Activated CD4-positive, alpha-beta memory T cell treated with anti-CD3 and anti-CD28 coated beads for 36 hours (primary cell): ENCODE results near the gene TSNAX. TPM values are rescaled to one million over a fixed set of nuclear protein-coding genes. Genes with fewer than 3 reads are reported as not detected.
A peak's percentile ranks its signal among the peaks of the same experiment; 100 is the strongest.

ENCODE experiments used
- CTCF ChIA-PET: fragments of 350-600 bp; sonication (Branson Sonifier 250); formaldehyde crosslinking; loops from one replicate; lab custom pipeline; 2021; ENCODE audit warnings: antibody characterized with exemption, inconsistent platforms; lab: Charles Lee
- POLR2A ChIA-PET: fragments of 350-600 bp; sonication (Branson Sonifier 250); formaldehyde crosslinking; loops from one replicate; lab custom pipeline; 2021; ENCODE audit warnings: antibody characterized with exemption; lab: Charles Lee
- DNase-seq: peaks from one replicate; pipeline ENCODE4 v3.0.0-alpha.2; 2020
- H3K27ac Mint-ChIP-seq: one replicate; pipeline ENCODE4 v1.8.0; 2021; ENCODE audit warnings: mixed read lengths
- H3K27me3 Mint-ChIP-seq: one replicate; pipeline ENCODE4 v1.8.0; 2021; ENCODE audit warnings: mixed read lengths
- H3K36me3 Mint-ChIP-seq: one replicate; pipeline ENCODE4 v1.8.0; 2021; ENCODE audit warnings: mixed read lengths
- H3K4me1 Mint-ChIP-seq: one replicate; pipeline ENCODE4 v1.8.0; 2021; ENCODE audit warnings: low read depth, mixed read lengths
- H3K4me3 Mint-ChIP-seq: one replicate; pipeline ENCODE4 v1.8.0; 2021; ENCODE audit warnings: mild to moderate bottlenecking, mixed read lengths
- H3K9me3 Mint-ChIP-seq: one replicate; pipeline ENCODE4 v1.8.0; 2021; ENCODE audit warnings: mixed read lengths
- intact Hi-C: fragments of 100-400 bp; cut with micrococcal nuclease; formaldehyde crosslinking; loops from one replicate; pipeline ENCODE4 v1.15.1; 2023
- total RNA-seq, 2 experiments: library from RNA; stranded (reverse); gene quantifications; one replicate each; pipeline ENCODE4 v1.2.3, GENCODE V29; 2021

The TSNAX gene
- total RNA-seq, 2 experiments from 2014 or later, result 36.4 to 36.5 TPM

- H3K4me3 Mint-ChIP-seq, result no peak overlapping the region
- H3K27me3 Mint-ChIP-seq, result no peaks in the 10 kb centered on the region
- CTCF ChIA-PET, result interaction anchor here (0.8 kb wide), 2 partner anchors 10 to 262 kb away, joined by 3 read pairs; no protein-coding TSS in a partner anchor
- no peaks in the 10 kb centered on the region for H3K9me3 Mint-ChIP-seq
- DNase-seq, result no peak
- H3K36me3 Mint-ChIP-seq, result no peaks in the 10 kb centered on the region
- H3K27ac Mint-ChIP-seq, result no peak overlapping the region
- POLR2A ChIA-PET, result no interaction called here
- intact Hi-C loops, result no loop called here
- peaks cover 11% of the 10 kb centered on the region for H3K4me1 Mint-ChIP-seq
Measured at GRCh38 chr1:231594749-231595148, 66.3 kb downstream of the TSNAX start.

- intact Hi-C loops, result no loop called here
- ChIA-PET POLR2A (no interaction called here), CTCF (no interaction called here)
- no peak overlapping the region for H3K4me3 Mint-ChIP-seq
- no peaks in the 10 kb centered on the region for H3K9me3 Mint-ChIP-seq
- peaks cover 11% of the 10 kb centered on the region for H3K4me1 Mint-ChIP-seq
- no peaks in the 10 kb centered on the region for H3K36me3 Mint-ChIP-seq
- H3K27ac Mint-ChIP-seq, result no peak overlapping the region
- no peak for DNase-seq
- H3K27me3 Mint-ChIP-seq, result no peaks in the 10 kb centered on the region
Measured at GRCh38 chr1:231596337-231596791, 67.9 kb downstream of the TSNAX start.

- H3K4me3 Mint-ChIP-seq, result no peak overlapping the region
- H3K36me3 Mint-ChIP-seq, result no peaks in the 10 kb centered on the region
- CTCF ChIA-PET, result interaction anchor here (1.3 to 1.5 kb wide), 2 partner anchors 241 to 245 kb away, joined by 3 to 9 read pairs; no protein-coding TSS in a partner anchor
- no peak for DNase-seq
- no peaks in the 10 kb centered on the region for H3K27me3 Mint-ChIP-seq
- peaks cover 11% of the 10 kb centered on the region for H3K4me1 Mint-ChIP-seq
- no peaks in the 10 kb centered on the region for H3K9me3 Mint-ChIP-seq
- POLR2A ChIA-PET, result no interaction called here
- no peak overlapping the region for H3K27ac Mint-ChIP-seq
- intact Hi-C loops, result no loop called here
Measured at GRCh38 chr1:231597971-231598370, 69.5 kb downstream of the TSNAX start.

- POLR2A ChIA-PET, result no interaction called here
- CTCF ChIA-PET, result interaction anchor here (0.9 to 2.2 kb wide), 3 partner anchors 10 to 285 kb away, joined by 4 to 6 read pairs (median 6); no protein-coding TSS in a partner anchor
- Mint-ChIP-seq H3K27ac (no peak overlapping the region), H3K9me3 (no peaks in the 10 kb centered on the region), H3K27me3 (no peaks in the 10 kb centered on the region), H3K4me1 (peaks cover 13% of the 10 kb centered on the region), H3K36me3 (no peaks in the 10 kb centered on the region), H3K4me3 (no peak overlapping the region)
- intact Hi-C loops, result loop anchor here (5.0 kb wide), 2 partner anchors 73 to 178 kb away; partner anchors contain the start of genes EGLN1 and TSNAX
- no peak for DNase-seq
Measured at GRCh38 chr1:231600458-231600976, 72.0 kb downstream of the TSNAX start.

- no peaks in the 10 kb centered on the region for H3K27me3 Mint-ChIP-seq
- CTCF ChIA-PET, result interaction anchor here (1.4 to 2.2 kb wide), 3 partner anchors 64 to 245 kb away, joined by 4 to 7 read pairs (median 6); no protein-coding TSS in a partner anchor
- no peaks in the 10 kb centered on the region for H3K9me3 Mint-ChIP-seq
- intact Hi-C loops, result loop anchor here (5.0 kb wide), 2 partner anchors 75 to 180 kb away; partner anchors contain the start of genes EGLN1 and TSNAX
- POLR2A ChIA-PET, result no interaction called here
- H3K4me3 Mint-ChIP-seq, result no peak overlapping the region
- no peak overlapping the region for H3K27ac Mint-ChIP-seq
- no peak for DNase-seq
- H3K36me3 Mint-ChIP-seq, result no peaks in the 10 kb centered on the region
- peaks cover 5% of the 10 kb centered on the region for H3K4me1 Mint-ChIP-seq
Measured at GRCh38 chr1:231601824-231602672, 73.6 kb downstream of the TSNAX start.

- ChIA-PET CTCF (interaction anchor here (0.8 to 1.8 kb wide), 6 partner anchors 65 to 287 kb away, joined by 3 to 10 read pairs (median 4); partner anchors contain the start of genes EXOC8 and SPRTN), POLR2A (no interaction called here)
- H3K9me3 Mint-ChIP-seq, result no peaks in the 10 kb centered on the region
- H3K4me3 Mint-ChIP-seq, result no peak overlapping the region
- peaks cover 5% of the 10 kb centered on the region for H3K4me1 Mint-ChIP-seq
- intact Hi-C loops, result loop anchor here (5.0 kb wide), 2 partner anchors 75 to 180 kb away; partner anchors contain the start of genes EGLN1 and TSNAX
- H3K27ac Mint-ChIP-seq, result no peak overlapping the region
- DNase-seq, result no peak
- H3K27me3 Mint-ChIP-seq, result no peaks in the 10 kb centered on the region
- H3K36me3 Mint-ChIP-seq, result no peaks in the 10 kb centered on the region
Measured at GRCh38 chr1:231602673-231602984, 74.2 kb downstream of the TSNAX start.

GRCh38 chr1:231603598-231604275, 75.3 kb downstream of the TSNAX start:
- intact Hi-C loops, result loop anchor here (1.0 to 5.0 kb wide), 4 partner anchors 76 to 288 kb away; partner anchors contain the start of genes EGLN1 and TSNAX
- Mint-ChIP-seq H3K4me3 (peak overlapping the region; percentile 84), H3K36me3 (no peaks in the 10 kb centered on the region), H3K4me1 (peaks cover 5% of the 10 kb centered on the region), H3K27me3 (no peaks in the 10 kb centered on the region), H3K9me3 (no peaks in the 10 kb centered on the region), H3K27ac (peak overlapping the region; percentile 66)
- peak; percentile 42 for DNase-seq
- ChIA-PET POLR2A (no interaction called here), CTCF (interaction anchor here (0.8 to 1.8 kb wide), 16 partner anchors 13 to 362 kb away, joined by 3 to 10 read pairs (median 4); partner anchors contain the start of genes EXOC8, GNPAT and SPRTN)

- Mint-ChIP-seq H3K4me3 (no peak overlapping the region), H3K27me3 (no peaks in the 10 kb centered on the region), H3K4me1 (peaks cover 5% of the 10 kb centered on the region), H3K36me3 (no peaks in the 10 kb centered on the region), H3K9me3 (no peaks in the 10 kb centered on the region), H3K27ac (no peak overlapping the region)
- no peak for DNase-seq
- POLR2A ChIA-PET, result no interaction called here
- CTCF ChIA-PET, result interaction anchor here (0.8 to 1.8 kb wide), 6 partner anchors 49 to 363 kb away, joined by 4 to 10 read pairs (median 5); partner anchors contain the start of gene GNPAT
- intact Hi-C loops, result loop anchor here (1.0 to 5.0 kb wide), 4 partner anchors 77 to 289 kb away; partner anchors contain the start of genes EGLN1 and TSNAX
Measured at GRCh38 chr1:231604276-231604621, 75.8 kb downstream of the TSNAX start.

- DNase-seq, result no peak
- intact Hi-C loops, result no loop called here
- POLR2A ChIA-PET, result no interaction called here
- Mint-ChIP-seq H3K4me3 (no peak overlapping the region), H3K9me3 (no peaks in the 10 kb centered on the region), H3K27ac (no peak overlapping the region), H3K27me3 (no peaks in the 10 kb centered on the region), H3K4me1 (peaks cover 5% of the 10 kb centered on the region), H3K36me3 (no peaks in the 10 kb centered on the region)
- CTCF ChIA-PET, result interaction anchor here (0.8 to 1.7 kb wide), 7 partner anchors 11 to 290 kb away, joined by 3 to 8 read pairs (median 5); partner anchors contain the start of genes EXOC8 and SPRTN
Measured at GRCh38 chr1:231605149-231606100, 77.0 kb downstream of the TSNAX start.

GRCh38 chr1:231606712-231607111, 78.2 kb downstream of the TSNAX start:
- POLR2A ChIA-PET, result no interaction called here
- Mint-ChIP-seq H3K4me3 (no peak overlapping the region), H3K27ac (no peak overlapping the region), H3K36me3 (no peaks in the 10 kb centered on the region), H3K27me3 (no peaks in the 10 kb centered on the region), H3K9me3 (no peaks in the 10 kb centered on the region), H3K4me1 (peaks cover 10% of the 10 kb centered on the region)
- intact Hi-C loops, result no loop called here
- CTCF ChIA-PET, result interaction anchor here (1.4 to 1.7 kb wide), 3 partner anchors 249 to 292 kb away, joined by 5 to 7 read pairs (median 5); partner anchors contain the start of genes EXOC8 and SPRTN
- no peak for DNase-seq

- peaks cover 4% of the 10 kb centered on the region for H3K36me3 Mint-ChIP-seq
- H3K9me3 Mint-ChIP-seq, result peaks cover 13% of the 10 kb centered on the region
- no peaks in the 10 kb centered on the region for H3K27me3 Mint-ChIP-seq
- ChIA-PET CTCF (no interaction called here), POLR2A (no interaction called here)
- H3K27ac Mint-ChIP-seq, result no peak overlapping the region
- intact Hi-C loops, result no loop called here
- H3K4me3 Mint-ChIP-seq, result no peak overlapping the region
- H3K4me1 Mint-ChIP-seq, result peaks cover 39% of the 10 kb centered on the region
- DNase-seq, result no peak
Measured at GRCh38 chr1:231610388-231610787, 81.9 kb downstream of the TSNAX start.
